ENCODE measurements around the gene MRPS5. TPM values are rescaled to one million over a fixed set of nuclear protein-coding genes. Genes with fewer than 3 reads are reported as not detected.

MRPS5 gene
- total RNA-seq, 2 donors from 2014 or later: 65.4 to 82.0 TPM

GRCh38 chr2:95077861-95078603, 43.6 kb downstream of the MRPS5 start:
- peak overlapping the region; percentile 41 for H3K27ac Mint-ChIP-seq
- H3K27me3 Mint-ChIP-seq (ENCODE audit: low read depth): no peaks in the 10 kb centered on the region
- no peak for ATAC-seq (replicated peaks in 1 of 2)
- peaks cover 0 to 1% of the 10 kb centered on the region in 2 donors for H3K36me3 Mint-ChIP-seq (ENCODE audit: insufficient read depth in 2 of 2)
- H3K9me3 Mint-ChIP-seq: no peaks in the 10 kb centered on the region
- peak overlapping the region; percentile 27 to 89 for H3K4me3 Mint-ChIP-seq
- peaks cover 70% of the 10 kb centered on the region for H3K4me1 Mint-ChIP-seq (ENCODE audit: low read depth)
- no peak for DNase-seq

GRCh38 chr2:95077530-95077825, 44.1 kb downstream of the MRPS5 start:
- H3K27ac Mint-ChIP-seq: no peak overlapping the region
- H3K4me1 Mint-ChIP-seq (ENCODE audit: low read depth): peaks cover 72% of the 10 kb centered on the region
- peaks cover 0 to 3% of the 10 kb centered on the region in 2 donors for H3K36me3 Mint-ChIP-seq (ENCODE audit: insufficient read depth in 2 of 2)
- DNase-seq (no peak), ATAC-seq (replicated peaks in 1 of 2) (no peak)
- no peaks in the 10 kb centered on the region for H3K9me3 Mint-ChIP-seq
- no peaks in the 10 kb centered on the region for H3K27me3 Mint-ChIP-seq (ENCODE audit: low read depth)
- peak overlapping the region; percentile 86 to 89 for H3K4me3 Mint-ChIP-seq

- peak; percentile 94 for DNase-seq
- Mint-ChIP-seq H3K9me3 (no peaks in the 10 kb centered on the region), H3K27me3 (ENCODE audit: low read depth) (no peaks in the 10 kb centered on the region), H3K27ac (no peak overlapping the region), H3K4me1 (ENCODE audit: low read depth) (peaks cover 72% of the 10 kb centered on the region), H3K4me3 (peak overlapping the region; percentile 86 to 89), H3K36me3 (ENCODE audit: insufficient read depth in 2 of 2) (peaks cover 0 to 3% of the 10 kb centered on the region in 2 donors)
- peak; percentile 74 to 79 for ATAC-seq (replicated peaks in 1 of 2)
These were observed 44.7 kb downstream of the MRPS5 start for GRCh38 chr2:95076705-95077529.

GRCh38 chr2:95075440-95076132, 46.0 kb downstream of the MRPS5 start:
- no peaks in the 10 kb centered on the region for H3K27me3 Mint-ChIP-seq (ENCODE audit: low read depth)
- H3K9me3 Mint-ChIP-seq: no peaks in the 10 kb centered on the region
- H3K4me3 Mint-ChIP-seq: peak overlapping the region; percentile 86 to 89
- ATAC-seq (replicated peaks in 1 of 2): no peak
- H3K27ac Mint-ChIP-seq: peak overlapping the region; percentile 93
- DNase-seq: no peak
- peaks cover 0 to 3% of the 10 kb centered on the region in 2 donors for H3K36me3 Mint-ChIP-seq (ENCODE audit: insufficient read depth in 2 of 2)
- peaks cover 72% of the 10 kb centered on the region for H3K4me1 Mint-ChIP-seq (ENCODE audit: low read depth)

- DNase-seq (peak; percentile 71 to 80), ATAC-seq (replicated peaks in 1 of 2) (peak; percentile 67 to 69)
- Mint-ChIP-seq H3K4me3 (peak overlapping the region; percentile 86 to 89), H3K36me3 (ENCODE audit: insufficient read depth in 2 of 2) (peaks cover 0 to 3% of the 10 kb centered on the region in 2 donors), H3K4me1 (ENCODE audit: low read depth) (peaks cover 69% of the 10 kb centered on the region), H3K27me3 (ENCODE audit: low read depth) (no peaks in the 10 kb centered on the region), H3K9me3 (no peaks in the 10 kb centered on the region), H3K27ac (peak overlapping the region; percentile 90)
These were observed 46.8 kb downstream of the MRPS5 start for GRCh38 chr2:95074663-95075439.

GRCh38 chr2:95073856-95074662, 47.5 kb downstream of the MRPS5 start:
- peaks cover 0 to 3% of the 10 kb centered on the region in 2 donors for H3K36me3 Mint-ChIP-seq (ENCODE audit: insufficient read depth in 2 of 2)
- H3K4me3 Mint-ChIP-seq: peak overlapping the region; percentile 86 to 89
- DNase-seq (peak; percentile 34 to 35), ATAC-seq (replicated peaks in 1 of 2) (peak; percentile 10 to 19)
- no peaks in the 10 kb centered on the region for H3K27me3 Mint-ChIP-seq (ENCODE audit: low read depth)
- peak overlapping the region; percentile 90 for H3K27ac Mint-ChIP-seq
- no peaks in the 10 kb centered on the region for H3K9me3 Mint-ChIP-seq
- peaks cover 61% of the 10 kb centered on the region for H3K4me1 Mint-ChIP-seq (ENCODE audit: low read depth)

- Mint-ChIP-seq H3K27ac (no peak overlapping the region), H3K9me3 (no peaks in the 10 kb centered on the region), H3K27me3 (ENCODE audit: low read depth) (no peaks in the 10 kb centered on the region), H3K4me3 (no peak overlapping the region), H3K4me1 (ENCODE audit: low read depth) (peaks cover 45% of the 10 kb centered on the region), H3K36me3 (ENCODE audit: insufficient read depth in 2 of 2) (peaks cover 0 to 3% of the 10 kb centered on the region in 2 donors)
- ATAC-seq (replicated peaks in 1 of 2): no peak
- DNase-seq: no peak
These were observed 49.2 kb downstream of the MRPS5 start for GRCh38 chr2:95072424-95072823.

GRCh38 chr2:95071856-95072255, 49.8 kb downstream of the MRPS5 start:
- no peaks in the 10 kb centered on the region for H3K27me3 Mint-ChIP-seq (ENCODE audit: low read depth)
- peaks cover 0 to 3% of the 10 kb centered on the region in 2 donors for H3K36me3 Mint-ChIP-seq (ENCODE audit: insufficient read depth in 2 of 2)
- H3K9me3 Mint-ChIP-seq: no peaks in the 10 kb centered on the region
- H3K27ac Mint-ChIP-seq: no peak overlapping the region
- ATAC-seq (replicated peaks in 1 of 2) (no peak), DNase-seq (no peak)
- H3K4me1 Mint-ChIP-seq (ENCODE audit: low read depth): peaks cover 40% of the 10 kb centered on the region
- H3K4me3 Mint-ChIP-seq: no peak overlapping the region

GRCh38 chr2:95069465-95069864, 52.1 kb downstream of the MRPS5 start:
- no peak overlapping the region for H3K27ac Mint-ChIP-seq
- peaks cover 0 to 3% of the 10 kb centered on the region in 2 donors for H3K36me3 Mint-ChIP-seq (ENCODE audit: insufficient read depth in 2 of 2)
- H3K27me3 Mint-ChIP-seq (ENCODE audit: low read depth): no peaks in the 10 kb centered on the region
- peaks cover 16% of the 10 kb centered on the region for H3K4me1 Mint-ChIP-seq (ENCODE audit: low read depth)
- H3K4me3 Mint-ChIP-seq: no peak overlapping the region
- DNase-seq (no peak), ATAC-seq (replicated peaks in 1 of 2) (no peak)
- no peaks in the 10 kb centered on the region for H3K9me3 Mint-ChIP-seq

GRCh38 chr2:95068256-95068655, 53.4 kb downstream of the MRPS5 start:
- Mint-ChIP-seq H3K4me3 (no peak overlapping the region), H3K27me3 (ENCODE audit: low read depth) (no peaks in the 10 kb centered on the region), H3K9me3 (no peaks in the 10 kb centered on the region), H3K4me1 (ENCODE audit: low read depth) (peaks cover 11% of the 10 kb centered on the region), H3K36me3 (ENCODE audit: insufficient read depth in 2 of 2) (peaks cover 0 to 3% of the 10 kb centered on the region in 2 donors), H3K27ac (no peak overlapping the region)
- no peak for DNase-seq
- no peak for ATAC-seq (replicated peaks in 1 of 2)

GRCh38 chr2:95063086-95063958, 58.3 kb downstream of the MRPS5 start:
- Mint-ChIP-seq H3K9me3 (no peaks in the 10 kb centered on the region), H3K4me1 (ENCODE audit: low read depth) (peaks cover 34% of the 10 kb centered on the region), H3K36me3 (ENCODE audit: insufficient read depth in 2 of 2) (no peaks in the 10 kb centered on the region), H3K27ac (peak overlapping the region; percentile 64), H3K27me3 (ENCODE audit: low read depth) (no peaks in the 10 kb centered on the region), H3K4me3 (peak overlapping the region; percentile 16 to 57)
- peak in 1 of 2 donors; percentile 19 for ATAC-seq (replicated peaks in 1 of 2)
- no peak for DNase-seq

Measured in activated T-cell treated with anti-CD3 and anti-CD28 coated beads, Interleukin-2, amount 50 U/mL, for 72 hours (primary cell).